Measurements from ENCODE around the gene EDEM2.

GRCh38 chr20:35122756-35123405, 24.3 kb downstream of the EDEM2 start:
- TF ChIP-seq, protein P1, sequence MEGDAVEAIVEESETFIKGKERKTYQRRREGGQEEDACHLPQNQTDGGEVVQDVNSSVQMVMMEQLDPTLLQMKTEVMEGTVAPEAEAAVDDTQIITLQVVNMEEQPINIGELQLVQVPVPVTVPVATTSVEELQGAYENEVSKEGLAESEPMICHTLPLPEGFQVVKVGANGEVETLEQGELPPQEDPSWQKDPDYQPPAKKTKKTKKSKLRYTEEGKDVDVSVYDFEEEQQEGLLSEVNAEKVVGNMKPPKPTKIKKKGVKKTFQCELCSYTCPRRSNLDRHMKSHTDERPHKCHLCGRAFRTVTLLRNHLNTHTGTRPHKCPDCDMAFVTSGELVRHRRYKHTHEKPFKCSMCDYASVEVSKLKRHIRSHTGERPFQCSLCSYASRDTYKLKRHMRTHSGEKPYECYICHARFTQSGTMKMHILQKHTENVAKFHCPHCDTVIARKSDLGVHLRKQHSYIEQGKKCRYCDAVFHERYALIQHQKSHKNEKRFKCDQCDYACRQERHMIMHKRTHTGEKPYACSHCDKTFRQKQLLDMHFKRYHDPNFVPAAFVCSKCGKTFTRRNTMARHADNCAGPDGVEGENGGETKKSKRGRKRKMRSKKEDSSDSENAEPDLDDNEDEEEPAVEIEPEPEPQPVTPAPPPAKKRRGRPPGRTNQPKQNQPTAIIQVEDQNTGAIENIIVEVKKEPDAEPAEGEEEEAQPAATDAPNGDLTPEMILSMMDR (IDR thresholded peaks at IDR 0.05) = no peak
- TF ChIP-seq POLR2A (IDR thresholded peaks at IDR 0.05; ENCODE audit: low read length) (no peak), RAD21 (conservative IDR thresholded peaks at IDR 0.05 in 1 of 2, IDR thresholded peaks at IDR 0.05 in 1 of 2) (no peak), CHD2 (IDR thresholded peaks at IDR 0.05; ENCODE audit: low read length, partially characterized antibody) (no peak)
- TF ChIP-seq, protein P2, sequence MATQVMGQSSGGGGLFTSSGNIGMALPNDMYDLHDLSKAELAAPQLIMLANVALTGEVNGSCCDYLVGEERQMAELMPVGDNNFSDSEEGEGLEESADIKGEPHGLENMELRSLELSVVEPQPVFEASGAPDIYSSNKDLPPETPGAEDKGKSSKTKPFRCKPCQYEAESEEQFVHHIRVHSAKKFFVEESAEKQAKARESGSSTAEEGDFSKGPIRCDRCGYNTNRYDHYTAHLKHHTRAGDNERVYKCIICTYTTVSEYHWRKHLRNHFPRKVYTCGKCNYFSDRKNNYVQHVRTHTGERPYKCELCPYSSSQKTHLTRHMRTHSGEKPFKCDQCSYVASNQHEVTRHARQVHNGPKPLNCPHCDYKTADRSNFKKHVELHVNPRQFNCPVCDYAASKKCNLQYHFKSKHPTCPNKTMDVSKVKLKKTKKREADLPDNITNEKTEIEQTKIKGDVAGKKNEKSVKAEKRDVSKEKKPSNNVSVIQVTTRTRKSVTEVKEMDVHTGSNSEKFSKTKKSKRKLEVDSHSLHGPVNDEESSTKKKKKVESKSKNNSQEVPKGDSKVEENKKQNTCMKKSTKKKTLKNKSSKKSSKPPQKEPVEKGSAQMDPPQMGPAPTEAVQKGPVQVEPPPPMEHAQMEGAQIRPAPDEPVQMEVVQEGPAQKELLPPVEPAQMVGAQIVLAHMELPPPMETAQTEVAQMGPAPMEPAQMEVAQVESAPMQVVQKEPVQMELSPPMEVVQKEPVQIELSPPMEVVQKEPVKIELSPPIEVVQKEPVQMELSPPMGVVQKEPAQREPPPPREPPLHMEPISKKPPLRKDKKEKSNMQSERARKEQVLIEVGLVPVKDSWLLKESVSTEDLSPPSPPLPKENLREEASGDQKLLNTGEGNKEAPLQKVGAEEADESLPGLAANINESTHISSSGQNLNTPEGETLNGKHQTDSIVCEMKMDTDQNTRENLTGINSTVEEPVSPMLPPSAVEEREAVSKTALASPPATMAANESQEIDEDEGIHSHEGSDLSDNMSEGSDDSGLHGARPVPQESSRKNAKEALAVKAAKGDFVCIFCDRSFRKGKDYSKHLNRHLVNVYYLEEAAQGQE (IDR thresholded peaks at IDR 0.05) = no peak
- TF ChIP-seq, protein P3, sequence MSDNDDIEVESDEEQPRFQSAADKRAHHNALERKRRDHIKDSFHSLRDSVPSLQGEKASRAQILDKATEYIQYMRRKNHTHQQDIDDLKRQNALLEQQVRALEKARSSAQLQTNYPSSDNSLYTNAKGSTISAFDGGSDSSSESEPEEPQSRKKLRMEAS (IDR thresholded peaks at IDR 0.05) = no peak
- TF ChIP-seq, protein P4, sequence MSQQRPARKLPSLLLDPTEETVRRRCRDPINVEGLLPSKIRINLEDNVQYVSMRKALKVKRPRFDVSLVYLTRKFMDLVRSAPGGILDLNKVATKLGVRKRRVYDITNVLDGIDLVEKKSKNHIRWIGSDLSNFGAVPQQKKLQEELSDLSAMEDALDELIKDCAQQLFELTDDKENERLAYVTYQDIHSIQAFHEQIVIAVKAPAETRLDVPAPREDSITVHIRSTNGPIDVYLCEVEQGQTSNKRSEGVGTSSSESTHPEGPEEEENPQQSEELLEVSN (IDR thresholded peaks at IDR 0.05; ENCODE audit: borderline replicate concordance, low read depth) = no peak
